Measurements from ENCODE around the gene CFAP20DC. TPM values are rescaled to one million over a fixed set of nuclear protein-coding genes. Genes with fewer than 3 reads are reported as not detected.

CFAP20DC gene
- total and polyA plus RNA-seq, 2 experiments from 2014 or later: 7.4 to 11.4 TPM

GRCh38 chr3:58746758-58747157 lies 303.1 kb downstream of the CFAP20DC start (continued):
- no peak for TF ChIP-seq ZNF462 (CRISPR knock-in tag; IDR thresholded peaks at IDR 0.05)

GRCh38 chr3:58743296-58743695 lies 306.5 kb downstream of the CFAP20DC start:
- no peak overlapping the region for H2AFZ ChIP-seq
- no peak overlapping the region for H3K27ac ChIP-seq (ENCODE audit: low read depth)
- no peaks in the 10 kb centered on the region for H3F3A ChIP-seq (replicated peaks; ENCODE audit: low read depth)
- no peaks in the 10 kb centered on the region for H3K79me2 ChIP-seq (replicated peaks; ENCODE audit: insufficient read depth)
- DNase-seq (ENCODE audit: low spot score) (no peak), ATAC-seq (no peak)
- H3K27ac Mint-ChIP-seq: no peak overlapping the region
- no peaks in the 10 kb centered on the region for H3K4me1 Mint-ChIP-seq
- H3K4me2 ChIP-seq: no peak overlapping the region
- H3K36me3 ChIP-seq (ENCODE audit: insufficient read depth): no peaks in the 10 kb centered on the region
- peaks cover 1% of the 10 kb centered on the region for H3K27me3 Mint-ChIP-seq (ENCODE audit: insufficient read depth, low read depth, poor library complexity)
- H3K9me3 Mint-ChIP-seq: no peaks in the 10 kb centered on the region
- H3K4me1 ChIP-seq (ENCODE audit: insufficient read depth): no peaks in the 10 kb centered on the region
- H3K36me3 Mint-ChIP-seq (ENCODE audit: low read depth): no peaks in the 10 kb centered on the region
- peaks cover 10% of the 10 kb centered on the region; the same call in 1 of the 2 replicates for H3K9me2 ChIP-seq (ENCODE audit: insufficient read depth)
- H4K20me1 ChIP-seq (replicated peaks; ENCODE audit: insufficient read depth): no peaks in the 10 kb centered on the region
- no peaks in the 10 kb centered on the region for H3K27me3 ChIP-seq (ENCODE audit: insufficient read depth)
- H3K4me3 Mint-ChIP-seq: no peak overlapping the region
- no peak overlapping the region for H3K4me3 ChIP-seq
- TF ChIP-seq CREB1 (CRISPR knock-in tag; IDR thresholded peaks at IDR 0.05; ENCODE audit: low read depth) (no peak), ETS1 (IDR thresholded peaks at IDR 0.05) (no peak), STAT1 (IDR thresholded peaks at IDR 0.05; ENCODE audit: unreplicated experiment) (no peak), ZNF114 (CRISPR knock-in tag; IDR thresholded peaks at IDR 0.05) (no peak), JUNB (IDR thresholded peaks at IDR 0.05; ENCODE audit: unreplicated experiment) (no peak), NANOG (IDR thresholded peaks at IDR 0.05; ENCODE audit: borderline replicate concordance) (no peak), ZNF331 (CRISPR knock-in tag; IDR thresholded peaks at IDR 0.05; ENCODE audit: low read depth) (no peak), ZNF462 (CRISPR knock-in tag; IDR thresholded peaks at IDR 0.05) (no peak), POLR2AphosphoS5 (IDR thresholded peaks at IDR 0.05; ENCODE audit: low read depth) (no peak)
